Large intestine (tissue), 3 donors: ENCODE data around the gene KIAA1328. TPM values are rescaled to one million over a fixed set of nuclear protein-coding genes. Genes with fewer than 3 reads are reported as not detected.
A peak's percentile ranks its signal among the peaks of the same experiment; 100 is the strongest.

Experiments used
- DNase-seq, 2 donors: peaks; one replicate each; pipeline versions ENCODE4 v3.0.0 to v3.0.0-alpha.2; 2013
- H3K27ac ChIP-seq: one replicate; pipeline ENCODE4 v1.5.1; 2013; ENCODE audit warnings: low read length
- H3K27me3 ChIP-seq: 2 replicates; pipeline ENCODE4 v1.6.1; 2013; ENCODE audit warnings: low read length; ENCODE audit not compliant: control insufficient read depth, insufficient read depth
- H3K36me3 ChIP-seq: 2 replicates; pipeline ENCODE4 v1.6.1; 2013; ENCODE audit warnings: low read length; ENCODE audit not compliant: control insufficient read depth, insufficient read depth
- H3K4me1 ChIP-seq: one replicate; pipeline ENCODE4 v1.6.1; 2013; ENCODE audit warnings: low read length; ENCODE audit not compliant: control insufficient read depth, insufficient read depth
- H3K4me3 ChIP-seq: one replicate; pipeline ENCODE4 v1.5.1; 2013; ENCODE audit warnings: low read length
- H3K9me3 ChIP-seq: one replicate; pipeline ENCODE4 v1.6.1; 2013; ENCODE audit warnings: mild to moderate bottlenecking, low read depth, low read length, moderate library complexity; ENCODE audit not compliant: control insufficient read depth
- WGBS: methylation state at CpG from one replicate; pipeline ENCODE4 v1.1.5; 2013; ENCODE audit warnings: low lambda C conversion rate; ENCODE audit not compliant: insufficient coverage; 5-methylcytosine and 5-hydroxymethylcytosine counted together
- polyA plus RNA-seq: library from polyadenylated mRNA; unstranded; fragments of 120-200 nt; gene quantifications from one replicate; pipeline ENCODE4 v1.2.1, GENCODE V29; 2013

Gene KIAA1328
- polyA plus RNA-seq, 1 donor, result 7.0 TPM

GRCh38 chr18:37248281-37248680, 419.4 kb downstream of the KIAA1328 start:
- peaks cover 24% of the 10 kb centered on the region for H3K4me1 ChIP-seq
- no peaks in the 10 kb centered on the region for H3K9me3 ChIP-seq
- peaks cover 5% of the 10 kb centered on the region for H3K27me3 ChIP-seq
- H3K4me3 ChIP-seq, result no peak overlapping the region
- DNase-seq, result no peak
- WGBS, result no CpG with 5 or more reads among the region's 5 CpGs
- peaks cover 2% of the 10 kb centered on the region for H3K36me3 ChIP-seq
- no peak overlapping the region for H3K27ac ChIP-seq

- Histone ChIP-seq H3K27me3 (peaks cover 7% of the 10 kb centered on the region), H3K27ac (no peak overlapping the region), H3K36me3 (peaks cover 2% of the 10 kb centered on the region), H3K9me3 (no peaks in the 10 kb centered on the region), H3K4me3 (no peak overlapping the region), H3K4me1 (peaks cover 26% of the 10 kb centered on the region)
- no CpG with 5 or more reads among the region's 11 CpGs for WGBS
- no peak for DNase-seq
Measured at GRCh38 chr18:37249171-37249886, 420.4 kb downstream of the KIAA1328 start.

- DNase-seq, result peak; percentile 42 to 80
- Histone ChIP-seq H3K27ac (no peak overlapping the region), H3K27me3 (peaks cover 13% of the 10 kb centered on the region), H3K4me3 (no peak overlapping the region), H3K9me3 (no peaks in the 10 kb centered on the region), H3K4me1 (peaks cover 29% of the 10 kb centered on the region), H3K36me3 (no peaks in the 10 kb centered on the region)
- no CpG with 5 or more reads among the region's 6 CpGs for WGBS
Measured at GRCh38 chr18:37249895-37250618, 421.1 kb downstream of the KIAA1328 start.

- Histone ChIP-seq H3K36me3 (no peaks in the 10 kb centered on the region), H3K4me1 (peaks cover 29% of the 10 kb centered on the region), H3K27me3 (peaks cover 22% of the 10 kb centered on the region), H3K9me3 (no peaks in the 10 kb centered on the region), H3K27ac (no peak overlapping the region), H3K4me3 (no peak overlapping the region)
- WGBS, result no CpG with 5 or more reads among the region's 3 CpGs
- DNase-seq, result no peak
Measured at GRCh38 chr18:37251679-37252078, 422.8 kb downstream of the KIAA1328 start.

GRCh38 chr18:37252342-37252741, 423.4 kb downstream of the KIAA1328 start:
- WGBS, result no CpG with 5 or more reads among the region's 3 CpGs
- peak in 1 of 2 donors; percentile 22 for DNase-seq
- peaks cover 29% of the 10 kb centered on the region for H3K4me1 ChIP-seq
- H3K4me3 ChIP-seq, result peak overlapping the region; percentile 59
- no peaks in the 10 kb centered on the region for H3K36me3 ChIP-seq
- no peaks in the 10 kb centered on the region for H3K9me3 ChIP-seq
- H3K27ac ChIP-seq, result no peak overlapping the region
- H3K27me3 ChIP-seq, result peaks cover 26% of the 10 kb centered on the region

GRCh38 chr18:37252854-37253393, 424.0 kb downstream of the KIAA1328 start:
- peak; percentile 64 to 85 for DNase-seq
- peaks cover 29% of the 10 kb centered on the region for H3K27me3 ChIP-seq
- H3K36me3 ChIP-seq, result no peaks in the 10 kb centered on the region
- no CpG with 5 or more reads among the region's 12 CpGs for WGBS
- H3K9me3 ChIP-seq, result no peaks in the 10 kb centered on the region
- H3K4me1 ChIP-seq, result peaks cover 29% of the 10 kb centered on the region
- peak overlapping the region; percentile 13 for H3K27ac ChIP-seq
- peak overlapping the region; percentile 59 for H3K4me3 ChIP-seq

GRCh38 chr18:37253394-37254235, 424.7 kb downstream of the KIAA1328 start:
- Histone ChIP-seq H3K9me3 (no peaks in the 10 kb centered on the region), H3K4me3 (peak overlapping the region; percentile 59), H3K27me3 (peaks cover 34% of the 10 kb centered on the region), H3K36me3 (no peaks in the 10 kb centered on the region), H3K4me1 (peaks cover 29% of the 10 kb centered on the region), H3K27ac (peak overlapping the region; percentile 13)
- peak; percentile 52 to 68 for DNase-seq
- WGBS, result no CpG with 5 or more reads among the region's 83 CpGs

- Histone ChIP-seq H3K4me3 (peak overlapping the region; percentile 38), H3K27ac (no peak overlapping the region), H3K27me3 (peaks cover 38% of the 10 kb centered on the region), H3K9me3 (no peaks in the 10 kb centered on the region), H3K4me1 (peaks cover 29% of the 10 kb centered on the region), H3K36me3 (no peaks in the 10 kb centered on the region)
- no CpG with 5 or more reads among the region's 49 CpGs for WGBS
- DNase-seq, result peak; percentile 59 to 80
Measured at GRCh38 chr18:37254236-37254754, 425.4 kb downstream of the KIAA1328 start.

- H3K4me3 ChIP-seq, result no peak overlapping the region
- H3K36me3 ChIP-seq, result no peaks in the 10 kb centered on the region
- H3K4me1 ChIP-seq, result peaks cover 23% of the 10 kb centered on the region
- DNase-seq, result no peak
- no peak overlapping the region for H3K27ac ChIP-seq
- H3K9me3 ChIP-seq, result no peaks in the 10 kb centered on the region
- WGBS, result 72% methylated on average over 3 of the region's 12 CpGs
- H3K27me3 ChIP-seq, result peaks cover 45% of the 10 kb centered on the region
Measured at GRCh38 chr18:37254973-37255372, 426.0 kb downstream of the KIAA1328 start.

- whole genome bisulfite sequencing, result 41% methylated on average over 3 of the region's 9 CpGs
- H3K27me3 ChIP-seq, result peaks cover 42% of the 10 kb centered on the region
- H3K4me3 ChIP-seq, result no peak overlapping the region
- peaks cover 6% of the 10 kb centered on the region for H3K4me1 ChIP-seq
- H3K27ac ChIP-seq, result no peak overlapping the region
- no peak for DNase-seq
- no peaks in the 10 kb centered on the region for H3K9me3 ChIP-seq
- H3K36me3 ChIP-seq, result no peaks in the 10 kb centered on the region
Measured at GRCh38 chr18:37258131-37258530, 429.2 kb downstream of the KIAA1328 start.
